ENCODE measurements around the gene PRKACB.

DNA sequence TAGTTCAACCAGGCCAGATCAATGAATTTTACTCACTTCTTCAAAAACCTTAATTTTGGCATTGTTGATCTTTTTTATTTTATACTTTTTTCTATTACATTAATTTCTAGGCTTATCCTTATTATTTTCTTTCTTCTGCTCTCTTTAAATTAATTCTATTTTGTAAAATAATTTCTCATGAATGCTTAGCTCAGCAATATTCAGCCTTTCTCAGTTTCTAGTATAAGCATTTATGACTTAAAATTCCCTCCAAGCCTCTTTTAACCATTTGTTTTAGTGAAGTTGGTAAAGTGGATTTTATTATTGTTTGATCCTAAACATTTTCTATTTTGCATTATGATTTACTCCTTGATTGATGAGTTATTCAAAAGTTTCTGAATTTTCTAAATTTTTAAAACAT, 136.8 kb downstream of the PRKACB start:
- TF ChIP-seq, protein P1, sequence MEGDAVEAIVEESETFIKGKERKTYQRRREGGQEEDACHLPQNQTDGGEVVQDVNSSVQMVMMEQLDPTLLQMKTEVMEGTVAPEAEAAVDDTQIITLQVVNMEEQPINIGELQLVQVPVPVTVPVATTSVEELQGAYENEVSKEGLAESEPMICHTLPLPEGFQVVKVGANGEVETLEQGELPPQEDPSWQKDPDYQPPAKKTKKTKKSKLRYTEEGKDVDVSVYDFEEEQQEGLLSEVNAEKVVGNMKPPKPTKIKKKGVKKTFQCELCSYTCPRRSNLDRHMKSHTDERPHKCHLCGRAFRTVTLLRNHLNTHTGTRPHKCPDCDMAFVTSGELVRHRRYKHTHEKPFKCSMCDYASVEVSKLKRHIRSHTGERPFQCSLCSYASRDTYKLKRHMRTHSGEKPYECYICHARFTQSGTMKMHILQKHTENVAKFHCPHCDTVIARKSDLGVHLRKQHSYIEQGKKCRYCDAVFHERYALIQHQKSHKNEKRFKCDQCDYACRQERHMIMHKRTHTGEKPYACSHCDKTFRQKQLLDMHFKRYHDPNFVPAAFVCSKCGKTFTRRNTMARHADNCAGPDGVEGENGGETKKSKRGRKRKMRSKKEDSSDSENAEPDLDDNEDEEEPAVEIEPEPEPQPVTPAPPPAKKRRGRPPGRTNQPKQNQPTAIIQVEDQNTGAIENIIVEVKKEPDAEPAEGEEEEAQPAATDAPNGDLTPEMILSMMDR (optimal IDR thresholded peaks at IDR 0.05 in 1 of 3, IDR thresholded peaks at IDR 0.05 in 1 of 3, conservative IDR thresholded peaks at IDR 0.05 in 1 of 3; ENCODE audit: extremely low read depth in 1 of 3, insufficient read depth in 2 of 3, low read length in 3 of 3): no peak
- no peak for TF ChIP-seq EZH2 (IDR thresholded peaks at IDR 0.05; ENCODE audit: low read length)
